Heart right ventricle (tissue), 16 donors: ENCODE data around the gene NAGPA. TPM values are rescaled to one million over a fixed set of nuclear protein-coding genes. Genes with fewer than 3 reads are reported as not detected.

Experiments
- ATAC-seq, 8 donors: fragments of 200-7000 bp; cut with Tn5 transposase; one replicate each; pipeline ENCODE4 v1.9.1; 2020; ENCODE audit warnings: mild to moderate bottlenecking in 8 of 8, moderate library complexity in 8 of 8, moderate number of reproducible peaks in 1 of 8
- DNase-seq, 2 donors: peaks; one replicate each; pipeline ENCODE4 v3.0.0-alpha.2; 2020
- H3K27ac ChIP-seq, 10 donors: fragments of 200-600 bp; sonication (generic) in 2 of 10; one replicate each; pipeline versions ENCODE4 v1.5.0 to v1.8.0; 2020 to 2022; ENCODE audit warnings: mild to moderate bottlenecking in 3 of 10
- H3K27me3 ChIP-seq, 7 donors: fragments of 200-600 bp; one replicate each; pipeline ENCODE4 v1.8.0; 2021 to 2022; ENCODE audit warnings: mild to moderate bottlenecking in 2 of 7
- H3K36me3 ChIP-seq, 9 donors: fragments of 200-600 bp; sonication (generic) in 1 of 9; one replicate each; pipeline versions ENCODE4 v1.5.0 to v1.8.0; 2020 to 2022; ENCODE audit warnings: mild to moderate bottlenecking in 2 of 9
- H3K4me1 ChIP-seq, 9 donors: fragments of 200-600 bp; sonication (generic) in 1 of 9; one replicate each; pipeline versions ENCODE4 v1.5.0 to v1.8.0; 2020 to 2022; ENCODE audit warnings: mild to moderate bottlenecking in 4 of 9
- H3K4me3 ChIP-seq, 10 donors: fragments of 200-600 bp; sonication (generic) in 2 of 10; one replicate each; pipeline versions ENCODE4 v1.5.0 to v1.8.0; 2020 to 2022; ENCODE audit warnings: mild to moderate bottlenecking in 7 of 10, moderate library complexity in 2 of 10
- H3K9me3 ChIP-seq, 11 donors: fragments of 200-600 bp in 10 of 11; sonication (generic) in 2 of 11; one replicate each; pipeline versions ENCODE4 v1.5.0 to v1.8.0; 2013 to 2022; ENCODE audit warnings: mild to moderate bottlenecking in 2 of 11, control low read depth in 1 of 11, moderate library complexity in 1 of 11
- CTCF ChIP-seq, 9 donors: fragments of 200-600 bp; sonication (generic) in 2 of 9; IDR thresholded peaks; one replicate each; pipeline versions ENCODE4 v1.5.0 to v1.8.0; 2021 to 2022; ENCODE audit warnings: antibody characterized with exemption in 9 of 9, mild to moderate bottlenecking in 5 of 9, moderate library complexity in 1 of 9
- WGBS, 2 donors: extraction: QIAGEN DNeasy Blood & Tissue Kit; methylation state at CpG; one replicate each; pipeline ENCODE4 v1.1.7; 2013; ENCODE audit warnings: inconsistent platforms in 1 of 2; 5-methylcytosine and 5-hydroxymethylcytosine counted together
- intact Hi-C, 10 donors: fragments of 100-400 bp; cut with DNase I; formaldehyde crosslinking; loops; one replicate each; pipeline versions ENCODE4 v1.11.1 to v1.14.2; 2022
- polyA plus RNA-seq, 2 donors: library from polyadenylated mRNA; stranded (reverse); fragments of 200-250 nt; gene quantifications; one replicate each; pipeline ENCODE4 v1.2.3, GENCODE V29; 2013
- total RNA-seq, 10 donors: library from RNA; stranded (reverse); fragmentation: NEBNext Ultra II Directional in 3 of 10; extraction: Animal tissue kit (Norgen Biotek cat#: 25700) in 3 of 10; gene quantifications; one replicate each; pipeline versions ENCODE4 v1.2.1 to v1.2.4, GENCODE V29; 2021 to 2023
- donor health status: Arrhythmogenic right ventricular cardiomyopathy.
- donor health status: ischemic (EF 13 %, LVEDD 7.1; RV severe dilation, severe dysfunction).
- donor health status: healthy with polysubstance abuse.
- donor health status: DM: no; HTN: yes; CAD: no.
- donor health status: DM: no; HTN: no; CAD: no.
- donor health status: ischemic (EF 25% LVEDD 6.9; RV normal size, moderate dysfunction).
- donor health status: ischemic (EF 25% LVEDD 5.7; RV mildly dilated, moderate dysfunction).
- donor health status: healthy.
- donor health status: DM: yes; HTN: yes; CAD: no.
- donor health status: Ischemic cardiomyopathy.
- donor health status: ischemic (EF 35%, LVEDD 5.7; RV mildly dilated, moderate dysfunction).
- donor health status: nonischemic (EF 11% LVEDD 7.7; RV severe dilation, severe dysfunction).
- donor health status: DM: yes; HTN: yes; CAD: no.
- donor health status: PGD.
- donor health status: ischemic (EF 29% LVEDD 5.4; RV normal size, mild dysfunction).
- donor health status: nonischemic (EF 23%, LVEDD 6.1; RV moderate dilation, normal function).

NAGPA gene
- total and polyA plus RNA-seq, 12 donors: 4.7 to 11.0 (median 6.7) TPM

GRCh38 chr16:5044011-5044540, 10.3 kb upstream of the NAGPA start:
- Histone ChIP-seq H3K36me3 (peaks cover 0 to 5% (median 0%) of the 10 kb centered on the region in 9 donors), H3K27ac (no peak overlapping the region), H3K27me3 (no peaks in the 10 kb centered on the region), H3K4me3 (no peak overlapping the region), H3K9me3 (no peaks in the 10 kb centered on the region), H3K4me1 (peaks cover 0 to 3% (median 0%) of the 10 kb centered on the region in 9 donors)
- TF ChIP-seq CTCF (IDR thresholded peaks at IDR 0.05): no peak
- ATAC-seq (no peak), DNase-seq (no peak)
- intact Hi-C loops: no loop called here
- WGBS, 2 donors: 93 to 96% methylated on average over 8 of the region's 8 CpGs

DNA sequence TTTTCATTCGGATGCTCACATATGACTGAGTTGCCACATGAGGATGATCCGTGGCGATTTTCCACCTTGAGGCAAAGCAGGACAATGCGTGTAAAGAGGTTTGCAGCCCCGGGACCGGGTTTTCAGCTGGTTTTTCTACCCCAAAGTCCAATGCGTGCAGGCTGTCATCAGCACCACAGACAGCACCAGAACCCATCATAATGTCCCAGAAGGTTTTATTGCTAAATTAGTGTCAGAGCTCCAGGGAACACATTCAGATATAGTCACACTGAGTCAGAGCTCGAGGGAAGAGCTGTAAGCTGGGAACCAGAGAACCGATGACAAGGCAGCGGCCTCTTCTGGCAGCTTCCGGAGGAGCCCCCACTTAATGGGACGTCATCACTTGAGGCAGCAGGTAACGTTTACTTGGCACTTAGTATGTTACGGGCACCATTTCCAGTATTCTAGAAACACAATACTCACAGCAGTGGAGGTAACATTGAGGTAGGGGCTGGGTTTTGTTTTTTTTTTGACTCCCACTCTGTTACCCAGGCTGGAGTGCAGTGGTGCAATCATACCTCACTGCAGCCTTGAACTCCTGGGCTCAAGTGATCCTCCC, 8.9 kb upstream of the NAGPA start:
- intact Hi-C loops: no loop called here
- ATAC-seq: no peak
- 69 to 73% methylated on average over 14 of the region's 14 CpGs for WGBS, 2 donors

GRCh38 chr16:5041600-5042133, 7.9 kb upstream of the NAGPA start:
- Histone ChIP-seq H3K36me3 (peaks cover 0 to 5% (median 0%) of the 10 kb centered on the region in 9 donors), H3K4me3 (no peak overlapping the region), H3K4me1 (peaks cover 0 to 3% (median 0%) of the 10 kb centered on the region in 9 donors), H3K27me3 (no peaks in the 10 kb centered on the region), H3K27ac (no peak overlapping the region), H3K9me3 (no peaks in the 10 kb centered on the region)
- intact Hi-C loops: no loop called here
- DNase-seq (no peak), ATAC-seq (no peak)
- 74 to 77% methylated on average over 12 of the region's 12 CpGs for WGBS, 2 donors
- no peak for TF ChIP-seq CTCF (IDR thresholded peaks at IDR 0.05)

More for the DNA sequence above, 8.9 kb upstream of the NAGPA start:
- no peak for DNase-seq
- H3K36me3 ChIP-seq: peaks cover 0 to 5% (median 0%) of the 10 kb centered on the region in 9 donors
- no peaks in the 10 kb centered on the region for H3K9me3 ChIP-seq
- H3K4me3 ChIP-seq: no peak overlapping the region
- no peak for TF ChIP-seq CTCF (IDR thresholded peaks at IDR 0.05)
- no peaks in the 10 kb centered on the region for H3K27me3 ChIP-seq
- peaks cover 0 to 3% (median 0%) of the 10 kb centered on the region in 9 donors for H3K4me1 ChIP-seq
- no peak overlapping the region for H3K27ac ChIP-seq

GRCh38 chr16:5040451-5040850, 6.7 kb upstream of the NAGPA start:
- Histone ChIP-seq H3K4me3 (no peak overlapping the region), H3K4me1 (peaks cover 0 to 10% (median 4%) of the 10 kb centered on the region in 9 donors), H3K27me3 (no peaks in the 10 kb centered on the region), H3K9me3 (no peaks in the 10 kb centered on the region), H3K36me3 (peaks cover 0 to 5% (median 0%) of the 10 kb centered on the region in 9 donors), H3K27ac (no peak overlapping the region)
- intact Hi-C loops: no loop called here
- TF ChIP-seq CTCF (IDR thresholded peaks at IDR 0.05): no peak
- WGBS, 2 donors: 80 to 83% methylated on average over 7 of the region's 7 CpGs
- DNase-seq (no peak), ATAC-seq (no peak)
